Rectal smooth muscle tissue (tissue), 1 donor: ENCODE measurements around the gene CFAP73.
A peak's percentile ranks its signal among the peaks of the same experiment; 100 is the strongest.

Source experiments
- H3K27ac ChIP-seq: one replicate; pipeline ENCODE4 v1.7.0; 2013; ENCODE audit warnings: low read depth, low read length, inconsistent platforms
- H3K27me3 ChIP-seq: one replicate; pipeline ENCODE4 v1.7.0; 2013; ENCODE audit warnings: low read length; ENCODE audit not compliant: control insufficient read depth, insufficient read depth
- H3K36me3 ChIP-seq: one replicate; pipeline ENCODE4 v1.7.0; 2013; ENCODE audit warnings: low read length; ENCODE audit not compliant: control insufficient read depth, insufficient read depth
- H3K4me1 ChIP-seq: one replicate; pipeline ENCODE4 v1.7.0; 2013; ENCODE audit warnings: low read length; ENCODE audit not compliant: control insufficient read depth, insufficient read depth
- H3K4me3 ChIP-seq: one replicate; pipeline ENCODE4 v1.7.0; 2013; ENCODE audit warnings: low read length
- H3K9ac ChIP-seq: one replicate; pipeline ENCODE4 v1.7.0; 2013; ENCODE audit warnings: low read length

The CFAP73 gene

DNA sequence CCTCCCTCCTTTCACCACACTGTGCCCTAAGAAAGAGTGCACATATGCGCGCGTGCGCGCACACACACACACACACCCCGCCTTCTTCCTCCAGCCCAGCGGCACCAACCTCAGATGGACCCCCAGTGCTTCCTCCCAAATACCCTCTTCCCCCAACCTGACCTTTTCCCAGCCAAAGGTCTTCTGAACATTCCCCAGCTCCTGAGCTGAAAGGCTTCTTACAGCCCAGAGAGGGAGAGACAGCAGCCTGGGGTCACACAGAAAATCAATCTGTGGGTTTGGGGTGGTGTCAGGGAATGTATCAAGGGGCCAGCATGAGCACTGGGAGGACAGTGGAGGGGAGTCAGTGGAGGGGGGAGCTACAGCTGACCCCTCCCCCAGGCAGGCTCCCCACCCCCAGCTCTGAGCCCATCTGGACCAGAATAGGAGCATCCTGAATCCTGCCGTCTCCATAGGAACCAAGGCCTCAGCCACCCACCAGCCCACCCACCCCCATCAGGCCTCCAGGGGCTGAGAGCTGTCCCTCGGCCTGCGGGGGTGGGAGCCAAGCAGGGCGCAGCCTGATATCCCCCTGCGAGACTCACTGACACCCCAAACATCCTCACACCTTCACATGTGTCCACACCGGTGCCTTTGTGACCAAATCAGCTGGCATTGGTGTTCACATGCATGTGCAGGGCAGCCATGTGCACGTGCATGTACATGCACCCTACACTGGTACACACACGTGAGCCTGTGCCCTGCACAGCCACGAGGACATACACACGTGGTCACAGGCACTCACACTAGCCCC lies 19.7 kb upstream of the CFAP73 start:
- Histone ChIP-seq H3K4me1 (no peaks in the 10 kb centered on the region), H3K4me3 (no peak overlapping the region), H3K9ac (no peak overlapping the region), H3K27me3 (peaks cover 3% of the 10 kb centered on the region), H3K36me3 (no peaks in the 10 kb centered on the region), H3K27ac (no peak overlapping the region)

GRCh38 chr12:113130457-113131135 lies 18.9 kb upstream of the CFAP73 start:
- Histone ChIP-seq H3K4me3 (no peak overlapping the region), H3K36me3 (no peaks in the 10 kb centered on the region), H3K27ac (no peak overlapping the region), H3K9ac (no peak overlapping the region), H3K4me1 (no peaks in the 10 kb centered on the region), H3K27me3 (peaks cover 3% of the 10 kb centered on the region)

DNA sequence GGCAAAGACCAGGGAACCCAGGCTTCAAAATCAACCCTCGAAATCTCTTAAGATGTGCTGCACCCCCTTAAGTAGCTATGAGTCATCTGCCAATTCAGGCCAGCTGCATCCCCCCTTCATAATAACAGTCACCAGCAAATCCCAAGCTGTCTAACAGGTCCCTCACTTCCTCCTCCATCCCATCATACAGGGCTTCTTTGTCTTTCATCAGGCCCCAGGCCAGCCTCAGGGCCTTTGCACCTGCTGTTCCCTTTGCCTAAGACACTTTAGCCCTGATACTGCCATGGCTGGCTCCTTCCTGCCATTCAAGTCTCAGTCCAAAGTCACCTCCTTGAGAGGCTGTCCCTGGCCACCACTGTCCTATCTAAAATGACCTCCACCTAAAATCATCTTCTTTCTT lies 18.0 kb upstream of the CFAP73 start:
- Histone ChIP-seq H3K27ac (no peak overlapping the region), H3K4me3 (no peak overlapping the region), H3K27me3 (peaks cover 3% of the 10 kb centered on the region), H3K36me3 (no peaks in the 10 kb centered on the region), H3K9ac (no peak overlapping the region), H3K4me1 (no peaks in the 10 kb centered on the region)

- Histone ChIP-seq H3K27me3 (peaks cover 5% of the 10 kb centered on the region), H3K4me1 (no peaks in the 10 kb centered on the region), H3K27ac (no peak overlapping the region), H3K9ac (no peak overlapping the region), H3K36me3 (no peaks in the 10 kb centered on the region), H3K4me3 (no peak overlapping the region)
Observed at GRCh38 chr12:113133036-113133435, 16.5 kb upstream of the CFAP73 start.

DNA sequence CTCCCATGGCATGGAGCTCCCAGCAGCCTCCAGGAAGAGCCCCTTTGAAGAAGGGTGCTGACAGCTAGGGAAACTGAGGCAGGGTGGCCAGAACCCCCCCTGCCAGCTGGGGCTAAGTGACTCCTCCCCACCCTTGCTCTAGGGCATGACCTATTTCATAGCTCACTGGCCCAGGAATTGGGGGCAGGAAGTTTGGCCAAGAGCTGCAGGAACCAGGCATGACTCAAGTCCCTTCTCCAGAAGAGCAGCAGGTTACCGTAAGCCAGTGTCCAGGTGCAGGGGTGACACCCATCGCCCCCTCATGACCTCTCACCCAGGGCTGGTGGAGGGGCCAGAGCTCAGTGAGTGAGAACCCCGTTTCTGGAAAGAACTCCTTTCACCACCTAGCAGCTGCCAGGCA lies 15.9 kb upstream of the CFAP73 start:
- Histone ChIP-seq H3K27me3 (peaks cover 5% of the 10 kb centered on the region), H3K4me1 (no peaks in the 10 kb centered on the region), H3K9ac (no peak overlapping the region), H3K36me3 (no peaks in the 10 kb centered on the region), H3K27ac (no peak overlapping the region), H3K4me3 (no peak overlapping the region)

DNA sequence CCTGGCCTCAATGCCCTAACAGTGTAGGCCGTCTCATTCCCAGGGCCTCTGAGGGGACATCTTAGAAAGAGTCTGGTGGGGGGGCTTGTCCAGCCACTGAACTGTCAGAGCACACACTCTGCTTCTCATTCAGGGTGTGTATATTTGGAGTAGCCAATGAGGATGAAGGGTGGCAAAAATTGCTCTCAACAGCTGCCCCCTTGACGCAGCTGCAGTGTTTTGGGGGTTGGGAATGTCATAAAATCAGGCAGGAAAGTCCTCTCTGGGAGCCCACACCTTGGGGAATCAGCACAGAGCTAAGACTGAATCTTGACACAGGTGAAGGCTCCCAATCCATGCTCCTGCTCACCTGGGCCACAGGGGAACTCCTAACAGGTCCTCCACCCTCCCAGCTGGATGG lies 15.5 kb upstream of the CFAP73 start:
- no peak overlapping the region for H3K4me3 ChIP-seq
- H3K36me3 ChIP-seq, result no peaks in the 10 kb centered on the region
- no peak overlapping the region for H3K27ac ChIP-seq
- peaks cover 5% of the 10 kb centered on the region for H3K27me3 ChIP-seq
- H3K9ac ChIP-seq, result no peak overlapping the region
- no peaks in the 10 kb centered on the region for H3K4me1 ChIP-seq

- Histone ChIP-seq H3K27me3 (peaks cover 5% of the 10 kb centered on the region), H3K9ac (no peak overlapping the region), H3K27ac (no peak overlapping the region), H3K4me1 (no peaks in the 10 kb centered on the region), H3K4me3 (peak overlapping the region; percentile 20), H3K36me3 (no peaks in the 10 kb centered on the region)
Observed at GRCh38 chr12:113134521-113134951, 15.0 kb upstream of the CFAP73 start.

DNA sequence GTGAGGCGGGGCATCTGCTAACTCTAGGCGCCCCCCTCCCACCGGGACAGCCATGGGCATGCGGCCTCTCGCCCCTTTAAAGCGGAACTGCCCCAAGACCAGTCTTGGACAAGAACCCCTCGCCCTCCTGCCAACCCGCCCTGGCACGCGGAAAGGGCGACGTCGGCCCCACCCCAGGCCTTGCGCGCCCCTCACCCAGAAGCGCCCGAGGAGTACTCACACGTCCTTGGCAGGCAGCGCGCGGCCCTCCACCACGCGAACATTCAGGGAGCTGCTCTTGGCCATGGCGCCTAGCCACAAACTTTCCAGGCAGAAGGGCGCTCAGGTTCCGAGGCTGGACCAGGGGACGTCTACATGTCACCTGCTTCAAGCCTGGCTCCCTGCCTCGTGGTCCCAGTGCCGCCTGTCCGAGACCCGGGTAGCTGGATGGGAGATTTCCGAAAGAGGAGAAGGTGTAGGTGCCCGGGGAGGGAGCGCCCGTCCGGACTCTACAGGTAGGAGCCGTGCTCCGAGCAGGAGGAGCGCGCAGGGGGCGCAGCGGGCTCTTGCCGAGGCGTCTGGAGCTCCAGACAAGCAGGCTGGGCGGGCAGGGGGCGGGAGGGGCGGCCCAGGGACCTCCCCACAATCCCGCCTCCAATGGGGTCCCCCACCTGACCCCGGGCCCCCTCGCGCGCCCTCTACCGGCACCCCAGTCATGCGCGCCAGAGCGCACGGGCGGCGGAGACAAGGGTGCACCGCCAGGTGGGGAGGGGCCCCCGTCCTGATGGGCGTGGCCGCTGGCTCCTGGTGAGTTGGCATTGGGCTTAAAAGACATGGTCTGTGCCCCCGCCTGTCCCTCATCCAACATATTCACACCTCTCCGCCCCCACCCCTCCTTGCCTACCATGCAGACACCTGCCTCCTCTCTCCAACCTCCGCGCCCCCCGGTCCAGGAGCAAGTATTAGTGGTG lies 14.1 kb upstream of the CFAP73 start, which contains the start of gene RASAL1:
TSS of gene RASAL1 (minus strand) at position 584 of the 950 bp plus-strand sequence. CDS start at position 285, 299 bp downstream.
- no peak within 1 kb of the TSS for H3K9ac ChIP-seq
- no peaks in the 10 kb centered on the region for H3K36me3 ChIP-seq
- H3K27me3 ChIP-seq, result peaks cover 5% of the 10 kb centered on the region
- peak within 1 kb of the TSS; percentile 54 for H3K4me3 ChIP-seq
- H3K4me1 ChIP-seq, result no peaks in the 10 kb centered on the region
- no peak within 1 kb of the TSS for H3K27ac ChIP-seq

- H3K9ac ChIP-seq, result no peak overlapping the region
- H3K27me3 ChIP-seq, result peaks cover 5% of the 10 kb centered on the region
- no peaks in the 10 kb centered on the region for H3K36me3 ChIP-seq
- H3K4me3 ChIP-seq, result peak overlapping the region; percentile 41
- no peak overlapping the region for H3K27ac ChIP-seq
- H3K4me1 ChIP-seq, result no peaks in the 10 kb centered on the region
Observed at GRCh38 chr12:113136128-113136989, 13.2 kb upstream of the CFAP73 start.

GRCh38 chr12:113136990-113137511 lies 12.5 kb upstream of the CFAP73 start:
- no peaks in the 10 kb centered on the region for H3K36me3 ChIP-seq
- H3K27me3 ChIP-seq, result peaks cover 5% of the 10 kb centered on the region
- no peak overlapping the region for H3K9ac ChIP-seq
- H3K4me3 ChIP-seq, result no peak overlapping the region
- no peak overlapping the region for H3K27ac ChIP-seq
- no peaks in the 10 kb centered on the region for H3K4me1 ChIP-seq
